GM18909 (cell line): ENCODE results near the gene ZNF184.

Experiments used
- ATAC-seq: cut with Tn5 transposase; IDR thresholded peaks from one replicate; pipeline ENCODE4 v1.9.1; 2021; ENCODE audit warnings: mild to moderate bottlenecking; ENCODE audit not compliant: unreplicated experiment, poor library complexity

ZNF184 gene

GRCh38 chr6:27472617-27473400 lies at the start of gene ZNF184:
Gene ZNF184 (minus strand): TSS chr6:27473105. CDS start chr6:27472294, 811 bp downstream.
- peak; percentile 87 for ATAC-seq

- ATAC-seq, result peak; percentile 69
Measured at GRCh38 chr6:27518881-27519795, 46.2 kb upstream of the ZNF184 start.

GRCh38 chr6:27517928-27518787 lies 45.3 kb upstream of the ZNF184 start:
- no peak for ATAC-seq

GRCh38 chr6:27517238-27517637 lies 44.3 kb upstream of the ZNF184 start:
- ATAC-seq, result no peak

- no peak for ATAC-seq
Measured at GRCh38 chr6:27514906-27515495, 42.1 kb upstream of the ZNF184 start.

- no peak for ATAC-seq
Measured at GRCh38 chr6:27512525-27512924, 39.6 kb upstream of the ZNF184 start.

GRCh38 chr6:27507041-27507956 lies 34.4 kb upstream of the ZNF184 start:
- ATAC-seq, result no peak

- no peak for ATAC-seq
Measured at GRCh38 chr6:27505209-27506027, 32.5 kb upstream of the ZNF184 start.

GRCh38 chr6:27503436-27504030 lies 30.6 kb upstream of the ZNF184 start:
- peak; percentile 37 for ATAC-seq

- peak; percentile 58 for ATAC-seq
Measured at GRCh38 chr6:27502508-27503435, 29.9 kb upstream of the ZNF184 start.

GRCh38 chr6:27501187-27501586 lies 28.3 kb upstream of the ZNF184 start:
- ATAC-seq, result no peak

- ATAC-seq, result no peak
Measured at GRCh38 chr6:27500177-27500576, 27.3 kb upstream of the ZNF184 start.

- peak; percentile 58 for ATAC-seq
Measured at GRCh38 chr6:27495386-27496135, 22.7 kb upstream of the ZNF184 start.

GRCh38 chr6:27494987-27495385 lies 22.1 kb upstream of the ZNF184 start:
- ATAC-seq, result no peak

GRCh38 chr6:27494103-27494502 lies 21.2 kb upstream of the ZNF184 start:
- no peak for ATAC-seq

GRCh38 chr6:27492631-27493190 lies 19.8 kb upstream of the ZNF184 start:
- no peak for ATAC-seq
